ENCODE results near the gene GGCX. TPM values are rescaled to one million over a fixed set of nuclear protein-coding genes. Genes with fewer than 3 reads are reported as not detected.
A peak's percentile ranks its signal among the peaks of the same experiment; 100 is the strongest.

Gene GGCX
- total RNA-seq (10 to 100 TPM; 24.8 to 85.2 (median 48.4) TPM), polyA plus RNA-seq (10 to 100 TPM; 14.9 to 28.4 (median 19.2) TPM)
- long read RNA-seq, donor 1, full-length matches to known transcripts: 7 of 7 reads
- long read RNA-seq, donor 1, partial matches to known transcripts: 0 of 7 reads
- long read RNA-seq, donor 1, other reads (novel, unspliced or antisense): 0 of 7 reads
- long read RNA-seq, donor 2, full-length matches to known transcripts: 3 of 162 reads
- long read RNA-seq, donor 2, partial matches to known transcripts: 154 of 162 reads
- long read RNA-seq, donor 2, other reads (novel, unspliced or antisense): 5 of 162 reads
- long read RNA-seq, donor 3, full-length matches to known transcripts: 8 of 8 reads
- long read RNA-seq, donor 3, partial matches to known transcripts: 0 of 8 reads
- long read RNA-seq, donor 3, other reads (novel, unspliced or antisense): 0 of 8 reads
- long read RNA-seq, donor 4, full-length matches to known transcripts: 11 of 13 reads
- long read RNA-seq, donor 4, partial matches to known transcripts: 1 of 13 reads
- long read RNA-seq, donor 4, other reads (novel, unspliced or antisense): 1 of 13 reads
- long read RNA-seq, donor 5, full-length matches to known transcripts: 60 of 73 reads
- long read RNA-seq, donor 5, partial matches to known transcripts: 3 of 73 reads
- long read RNA-seq, donor 5, other reads (novel, unspliced or antisense): 10 of 73 reads
- long read RNA-seq, donor 6, full-length matches to known transcripts: 7 of 9 reads
- long read RNA-seq, donor 6, partial matches to known transcripts: 1 of 9 reads
- long read RNA-seq, donor 6, other reads (novel, unspliced or antisense): 1 of 9 reads
- long read RNA-seq, donor 7, partial matches to known transcripts: 0 of 1 reads
- long read RNA-seq, donor 7, other reads (novel, unspliced or antisense): 0 of 1 reads
- long read RNA-seq, donor 8, full-length matches to known transcripts: 8 of 376 reads
- long read RNA-seq, donor 8, partial matches to known transcripts: 333 of 376 reads
- long read RNA-seq, donor 8, other reads (novel, unspliced or antisense): 35 of 376 reads
- long read RNA-seq, donor 9, full-length matches to known transcripts: 8 of 8 reads
- long read RNA-seq, donor 9, partial matches to known transcripts: 0 of 8 reads
- long read RNA-seq, donor 9, other reads (novel, unspliced or antisense): 0 of 8 reads
- long read RNA-seq, donor 10, partial matches to known transcripts: 0 of 5 reads
- long read RNA-seq, donor 10, other reads (novel, unspliced or antisense): 0 of 5 reads

DNA sequence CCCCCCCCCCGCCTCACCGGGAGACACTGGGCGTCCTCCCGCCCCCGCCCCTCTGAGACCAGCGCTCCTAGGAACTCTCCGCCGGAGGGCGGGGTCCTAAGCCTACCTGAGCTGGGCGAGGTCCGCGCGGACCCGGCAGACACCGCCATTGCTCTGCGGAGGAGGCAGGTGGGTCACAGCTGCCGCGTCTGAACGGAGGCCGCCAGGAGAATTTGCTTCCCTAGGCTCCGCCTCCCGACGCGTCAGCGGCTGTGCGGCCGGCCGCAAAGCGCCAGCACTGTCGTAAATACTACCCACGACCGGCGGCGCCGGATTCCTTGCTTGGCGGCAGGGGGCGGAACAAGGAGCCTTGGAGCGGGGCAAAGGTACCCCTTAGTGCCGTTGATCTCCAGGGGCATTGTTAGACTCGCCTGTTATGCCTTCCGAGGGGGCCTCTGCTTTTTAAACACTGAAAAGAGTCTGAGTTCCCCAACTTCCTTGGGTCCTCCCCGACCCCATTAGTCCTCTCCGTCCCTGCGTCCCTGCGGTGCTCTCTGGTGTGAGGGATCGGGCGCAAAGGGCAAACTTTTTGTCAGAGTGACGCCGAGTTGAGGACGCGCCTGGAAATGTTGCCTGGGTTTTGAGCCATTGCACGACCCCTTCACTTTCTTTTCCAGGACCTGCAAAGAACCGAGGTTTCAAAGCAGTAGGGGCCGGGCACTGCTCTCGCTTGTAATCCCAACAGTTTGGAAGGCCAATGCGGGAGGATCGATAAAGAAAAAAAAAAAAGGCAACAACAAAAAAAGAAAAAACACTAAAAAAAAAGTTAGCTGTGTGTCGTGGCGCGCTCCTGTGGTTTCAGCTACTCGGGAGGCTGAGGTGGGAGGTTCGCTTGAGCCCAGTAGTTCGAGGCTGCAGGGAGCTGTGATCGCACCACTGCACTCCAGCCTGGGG is at the start of gene GGCX:
Gene GGCX (minus strand): TSS at position 214 of the 933 bp plus-strand sequence. CDS start 65 bp downstream, at position 149.
- Histone ChIP-seq H3K36me3 (replicated peaks in 1 of 2) (peaks cover 0 to 14% of the 10 kb centered on the region in 2 donors), H3K27me3 (no peaks in the 10 kb centered on the region), H3K27ac (peak within 1 kb of the TSS; percentile 59 to 95 (median 86)), H3K4me3 (peak within 1 kb of the TSS; percentile 43 to 94 (median 74)), H3K4me1 (replicated peaks in 1 of 2) (peaks cover 8 to 27% of the 10 kb centered on the region in 2 donors), H3K9me3 (replicated peaks in 1 of 3) (no peaks in the 10 kb centered on the region)
- TF ChIP-seq POLR2A (IDR thresholded peaks at IDR 0.05) (peak; percentile 54 to 82), CTCF (IDR thresholded peaks at IDR 0.05) (peak in 4 of 6 experiments; percentile 24 to 59 (median 31))
- peak; percentile 94 to 97 (median 96) for DNase-seq
- 3 to 8% (median 5%) methylated on average over 24 to 64 of the region's 64 CpGs for WGBS, 4 donors
- intact Hi-C loops (cut with DNase I): no loop called here

GRCh38 chr2:85607268-85608215 is 46.2 kb upstream of the GGCX start:
- no peak overlapping the region for H3K4me3 ChIP-seq
- no peak for TF ChIP-seq POLR2A (IDR thresholded peaks at IDR 0.05)
- no peak for TF ChIP-seq CTCF (IDR thresholded peaks at IDR 0.05)
- DNase-seq: peak in 1 of 7 donors; percentile 4
- peaks cover 0 to 20% of the 10 kb centered on the region in 2 donors for H3K36me3 ChIP-seq (replicated peaks in 1 of 2)
- intact Hi-C loops (cut with DNase I): no loop called here
- no peaks in the 10 kb centered on the region for H3K9me3 ChIP-seq (replicated peaks in 1 of 3)
- WGBS, 4 donors: 85 to 89% (median 87%) methylated on average over 9 of the region's 9 CpGs
- H3K27ac ChIP-seq: no peak overlapping the region
- H3K27me3 ChIP-seq: no peaks in the 10 kb centered on the region
- H3K4me1 ChIP-seq (replicated peaks in 1 of 2): peaks cover 13 to 24% of the 10 kb centered on the region in 2 donors

GRCh38 chr2:85606116-85606455 is 44.8 kb upstream of the GGCX start:
- Histone ChIP-seq H3K4me1 (replicated peaks in 1 of 2) (peaks cover 15 to 30% of the 10 kb centered on the region in 2 donors), H3K27ac (peak overlapping the region in 1 of 5 donors; percentile 9), H3K36me3 (replicated peaks in 1 of 2) (peaks cover 0 to 20% of the 10 kb centered on the region in 2 donors), H3K27me3 (no peaks in the 10 kb centered on the region), H3K4me3 (no peak overlapping the region), H3K9me3 (replicated peaks in 1 of 3) (no peaks in the 10 kb centered on the region)
- no peak for TF ChIP-seq POLR2A (IDR thresholded peaks at IDR 0.05)
- TF ChIP-seq CTCF (IDR thresholded peaks at IDR 0.05): no peak
- no peak for DNase-seq
- intact Hi-C loops (cut with DNase I): no loop called here
- WGBS, 4 donors: 85 to 90% (median 87%) methylated on average over 7 of the region's 7 CpGs

Data from adrenal gland (tissue), 19 donors.